Breast epithelium (tissue), 3 donors: ENCODE results near the gene FAM222A.

ENCODE experiments used
- CTCF ChIP-seq, 3 donors: fragments of 450-650 bp; IDR thresholded peaks; one replicate each; pipeline ENCODE4 v1.5.1; 2016 to 2017; ENCODE audit warnings: antibody characterized with exemption in 3 of 3, mild to moderate bottlenecking in 3 of 3, moderate library complexity in 3 of 3
- POLR2A ChIP-seq: fragments of 450-650 bp; IDR thresholded peaks from one replicate; pipeline ENCODE4 v1.6.1; 2016; ENCODE audit warnings: antibody characterized with exemption, mild to moderate bottlenecking, moderate library complexity
- POLR2AphosphoS5 ChIP-seq, 3 donors: sonication (generic); formaldehyde crosslinking; IDR thresholded peaks; one replicate each; pipeline ENCODE4 v1.6.1; 2017; ENCODE audit warnings: antibody characterized with exemption in 3 of 3

- TF ChIP-seq CTCF (IDR thresholded peaks at IDR 0.05) = no peak
- no peak for TF ChIP-seq POLR2A
- TF ChIP-seq POLR2AphosphoS5 (IDR thresholded peaks at IDR 0.05) = no peak
Observed at GRCh38 chr12:109782326-109782703, 68.7 kb downstream of the FAM222A start.
